Body of pancreas (tissue), 4 donors: Measurements from ENCODE around the gene ABI1. TPM values are rescaled to one million over a fixed set of nuclear protein-coding genes. Genes with fewer than 3 reads are reported as not detected.
A peak's percentile ranks its signal among the peaks of the same experiment; 100 is the strongest.
"Not testable (repeated sequence)": the region's sequence is repeated elsewhere in the genome, so short reads cannot be mapped to it uniquely, and the experiment has no call there.

Experiments used
- ATAC-seq: fragments of 150-250 bp; one replicate; pipeline ENCODE4 v1.9.1; 2016
- DNase-seq, 4 donors: peaks; one replicate each; pipeline ENCODE4 v3.0.0-alpha.2; 2019
- H3K27ac ChIP-seq, 4 donors: fragments of 200-600 bp; sonication (generic); 1 replicate in 3 of 4; 2 replicates in 1 of 4; pipeline versions ENCODE4 v1.5.1 to v1.6.1; 2016 to 2019; ENCODE audit warnings: mild to moderate bottlenecking in 1 of 4, mixed read lengths in 1 of 4, moderate library complexity in 1 of 4
- H3K27me3 ChIP-seq, 2 donors: fragments of 200-600 bp; sonication (generic); one replicate each; pipeline ENCODE4 v1.6.0; 2016; ENCODE audit warnings: mild to moderate bottlenecking in 1 of 2
- H3K36me3 ChIP-seq, 2 donors: fragments of 200-600 bp; sonication (generic); replicated peaks in 1 of 2; 2 replicates each; pipeline ENCODE4 v1.5.1; 2016; ENCODE audit warnings: low read depth in 2 of 2; ENCODE audit not compliant: insufficient read depth in 1 of 2
- H3K4me1 ChIP-seq: fragments of 200-600 bp; sonication (generic); one replicate; pipeline ENCODE4 v1.6.0; 2016
- H3K4me3 ChIP-seq, 2 donors: fragments of 200-600 bp; sonication (generic); 1 replicate in 1 of 2; 2 replicates in 1 of 2; pipeline ENCODE4 v1.5.1; 2016 to 2019
- H3K9me3 ChIP-seq, 3 donors: fragments of 200-600 bp; sonication (generic); 1 replicate in 2 of 3; 2 replicates in 1 of 3; pipeline ENCODE4 v1.5.1; 2016
- CTCF ChIP-seq, 7 experiments: fragments of 450-650 bp in 4 of 7; fragments of 200-600 bp in 3 of 7; sonication (generic) in 3 of 7; IDR thresholded peaks; one replicate each; pipeline ENCODE4 v1.5.1; 2016 to 2019; ENCODE audit warnings: antibody characterized with exemption in 7 of 7
- POLR2A ChIP-seq, 3 donors: fragments of 450-650 bp; IDR thresholded peaks; one replicate each; pipeline ENCODE4 v1.6.1; 2016; ENCODE audit warnings: antibody characterized with exemption in 3 of 3, mild to moderate bottlenecking in 2 of 3
- WGBS, 2 donors: methylation state at CpG; one replicate each; pipeline ENCODE4 v1.1.5; 2017; 5-methylcytosine and 5-hydroxymethylcytosine counted together
- intact Hi-C: fragments of 100-400 bp; cut with DNase I; formaldehyde crosslinking; loops from one replicate; pipeline ENCODE4 v1.15.1; 2023
- total RNA-seq, 2 donors: library from RNA; depleted of rRNA; stranded (reverse); fragments of >200 nt; gene quantifications; one replicate each; pipeline ENCODE4 v1.1.0, GENCODE V29; 2016

The ABI1 gene
- total RNA-seq, 2 donors from 2014 or later, result 13.5 to 24.9 TPM

- 0% methylated on average over 18 of the region's 24 CpGs for WGBS, 2 donors
- peak; percentile 24 for ATAC-seq
- H3K9me3 ChIP-seq, result no peaks in the 10 kb centered on the region
- H3K4me3 ChIP-seq, result peak overlapping the region; percentile 81 to 96
- TF ChIP-seq CTCF (IDR thresholded peaks at IDR 0.05), result no peak
- no peak for TF ChIP-seq POLR2A (IDR thresholded peaks at IDR 0.05)
- H3K27ac ChIP-seq, result peak overlapping the region; percentile 97 to 99 (median 98)
- H3K4me1 ChIP-seq, result peaks cover 34% of the 10 kb centered on the region
- no peaks in the 10 kb centered on the region for H3K27me3 ChIP-seq
- intact Hi-C loops, result no loop called here
- no peaks in the 10 kb centered on the region for H3K36me3 ChIP-seq
- peak; percentile 61 to 68 (median 62) for DNase-seq
These were observed 686 bp downstream of the ABI1 start for GRCh38 chr10:26860102-26860442.

GRCh38 chr10:26859241-26860101, 1.3 kb downstream of the ABI1 start:
- peaks cover 38% of the 10 kb centered on the region for H3K4me1 ChIP-seq
- DNase-seq (no peak), ATAC-seq (no peak)
- no peaks in the 10 kb centered on the region for H3K9me3 ChIP-seq
- intact Hi-C loops, result no loop called here
- 0% methylated on average over 15 of the region's 15 CpGs for WGBS, 2 donors
- no peaks in the 10 kb centered on the region for H3K27me3 ChIP-seq
- no peaks in the 10 kb centered on the region for H3K36me3 ChIP-seq
- H3K27ac ChIP-seq, result peak overlapping the region; percentile 4 to 99 (median 98)
- peak overlapping the region; percentile 81 to 96 for H3K4me3 ChIP-seq
- TF ChIP-seq CTCF (IDR thresholded peaks at IDR 0.05), result no peak
- TF ChIP-seq POLR2A (IDR thresholded peaks at IDR 0.05), result no peak

- H3K9me3 ChIP-seq, result no peaks in the 10 kb centered on the region
- no peak for TF ChIP-seq CTCF (IDR thresholded peaks at IDR 0.05)
- TF ChIP-seq POLR2A (IDR thresholded peaks at IDR 0.05), result no peak
- H3K4me1 ChIP-seq, result peaks cover 46% of the 10 kb centered on the region
- peak overlapping the region in 3 of 4 donors; percentile 97 to 99 (median 98) for H3K27ac ChIP-seq
- intact Hi-C loops, result no loop called here
- WGBS, 2 donors, result 19 to 22% methylated on average over 2 of the region's 2 CpGs
- ATAC-seq (no peak), DNase-seq (no peak)
- H3K4me3 ChIP-seq, result no peak overlapping the region
- H3K36me3 ChIP-seq, result no peaks in the 10 kb centered on the region
- H3K27me3 ChIP-seq, result no peaks in the 10 kb centered on the region
These were observed 2.1 kb downstream of the ABI1 start for GRCh38 chr10:26858707-26859034.

GRCh38 chr10:26857991-26858706, 2.6 kb downstream of the ABI1 start:
- Histone ChIP-seq H3K36me3 (no peaks in the 10 kb centered on the region), H3K27me3 (no peaks in the 10 kb centered on the region), H3K9me3 (no peaks in the 10 kb centered on the region), H3K4me1 (peaks cover 47% of the 10 kb centered on the region), H3K4me3 (no peak overlapping the region), H3K27ac (peak overlapping the region in 2 of 4 donors; percentile 98 to 99)
- intact Hi-C loops, result no loop called here
- DNase-seq (no peak), ATAC-seq (no peak)
- TF ChIP-seq CTCF (IDR thresholded peaks at IDR 0.05), result no peak
- no peak for TF ChIP-seq POLR2A (IDR thresholded peaks at IDR 0.05)
- WGBS, 2 donors, result 28 to 31% methylated on average over 7 of the region's 7 CpGs

GRCh38 chr10:26857553-26857952, 3.2 kb downstream of the ABI1 start:
- intact Hi-C loops, ATAC-seq: not testable (repeated sequence)
- peaks cover 47% of the 10 kb centered on the region for H3K4me1 ChIP-seq

More at GRCh38 chr10:26857553-26857952, 3.2 kb downstream of the ABI1 start:
- not testable (repeated sequence) for H3K4me3 ChIP-seq, H3K9me3 ChIP-seq, H3K27ac ChIP-seq, H3K27me3 ChIP-seq, DNase-seq, H3K36me3 ChIP-seq
